RPMI8226 (cell line): ENCODE data around the gene FGFRL1.
A peak's percentile ranks its signal among the peaks of the same experiment; 100 is the strongest.
"Not testable (repeated sequence)": the region's sequence is repeated elsewhere in the genome, so short reads cannot be mapped to it uniquely, and the experiment has no call there.

Experiments used
- DNase-seq: peaks from one replicate; pipeline ENCODE4 v3.0.0-alpha.2; 2015

FGFRL1 gene

GRCh38 chr4:1041936-1042330, 30.5 kb downstream of the FGFRL1 start:
- no peak for DNase-seq

DNA sequence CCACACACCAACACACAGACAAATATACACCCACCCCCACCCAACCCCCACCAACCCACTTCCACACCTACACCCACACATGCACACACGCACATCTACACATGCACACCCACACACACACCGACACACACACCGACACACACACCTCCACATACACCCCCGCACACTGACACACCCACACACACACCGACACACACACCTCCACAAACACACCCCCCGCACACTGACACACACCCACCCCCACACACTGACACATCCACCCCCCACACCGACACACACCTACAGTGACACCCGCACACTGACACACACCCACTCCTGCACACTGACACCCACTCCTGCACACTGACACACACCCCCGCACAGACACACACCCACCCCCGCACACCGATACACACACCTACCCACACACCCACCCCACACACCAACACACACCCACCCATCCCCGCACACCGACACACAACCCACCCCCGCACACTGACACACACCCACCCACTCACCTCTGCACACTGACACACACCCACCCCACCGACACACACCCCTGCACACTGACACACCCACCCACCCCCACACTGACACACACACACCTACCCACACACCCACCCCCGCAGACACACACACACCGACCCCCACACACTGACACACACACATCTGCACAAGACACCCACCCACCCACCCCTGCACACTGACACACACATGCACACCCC, 31.1 kb downstream of the FGFRL1 start:
- DNase-seq: no peak

- DNase-seq: no peak
Measured at GRCh38 chr4:1043162-1043561, 31.7 kb downstream of the FGFRL1 start.

- no peak for DNase-seq
Measured at GRCh38 chr4:1043651-1044468, 32.4 kb downstream of the FGFRL1 start.

DNA sequence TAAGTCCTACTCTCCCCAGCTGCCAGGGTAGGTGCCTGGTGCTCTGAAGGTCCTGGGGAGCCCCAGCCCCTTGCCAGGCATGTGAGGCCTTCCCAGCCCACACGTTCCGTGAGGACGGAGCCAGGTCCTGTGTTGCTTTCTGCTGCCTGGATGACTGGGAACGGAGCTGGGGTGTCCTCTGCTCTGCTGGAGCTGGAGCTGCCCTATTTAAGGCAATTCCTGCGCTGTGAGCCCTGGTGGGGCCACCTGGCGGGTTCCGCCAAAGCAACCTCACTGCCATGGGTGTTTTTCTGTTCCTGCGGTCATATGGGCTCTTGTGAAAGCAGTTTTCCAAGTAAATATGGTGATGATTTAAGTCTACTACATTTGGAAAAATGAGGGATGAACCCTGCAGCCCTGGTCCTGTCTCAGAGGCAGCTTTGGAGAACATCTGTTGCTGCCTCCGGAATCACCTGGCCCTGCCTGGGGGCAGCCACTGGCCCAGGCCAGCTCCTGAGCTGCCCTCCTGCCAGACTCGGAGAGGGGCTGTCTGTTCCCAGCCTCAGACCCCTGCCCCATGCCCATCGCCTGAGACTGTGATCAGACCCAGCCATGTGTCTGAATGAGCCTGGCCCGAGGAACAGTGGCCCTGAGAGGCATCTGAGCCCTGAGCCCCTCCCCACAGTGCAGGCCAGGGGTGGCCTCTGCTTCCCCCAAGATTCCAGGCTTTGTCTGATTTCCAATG, 33.2 kb downstream of the FGFRL1 start:
- no peak for DNase-seq

DNA sequence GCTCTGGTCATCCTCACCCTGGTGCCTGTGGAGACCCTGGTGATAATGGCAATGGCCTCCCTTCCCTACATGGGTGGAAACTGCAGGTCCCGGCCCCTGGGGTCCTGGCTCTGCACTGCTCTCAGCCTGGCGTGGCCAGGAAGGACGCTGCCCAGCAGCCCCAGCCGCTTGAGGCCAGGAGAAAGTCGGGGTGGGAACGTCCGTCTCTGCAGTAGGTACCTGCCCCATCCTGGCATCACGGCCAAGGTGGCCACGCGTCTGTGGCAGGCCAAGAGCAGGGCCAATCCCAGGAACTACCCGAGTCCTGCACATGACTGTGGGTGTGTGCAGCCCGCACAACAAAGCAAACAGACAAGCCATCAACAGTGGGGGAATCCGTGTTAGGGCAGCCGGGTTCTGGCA, 33.8 kb downstream of the FGFRL1 start:
- no peak for DNase-seq

DNA sequence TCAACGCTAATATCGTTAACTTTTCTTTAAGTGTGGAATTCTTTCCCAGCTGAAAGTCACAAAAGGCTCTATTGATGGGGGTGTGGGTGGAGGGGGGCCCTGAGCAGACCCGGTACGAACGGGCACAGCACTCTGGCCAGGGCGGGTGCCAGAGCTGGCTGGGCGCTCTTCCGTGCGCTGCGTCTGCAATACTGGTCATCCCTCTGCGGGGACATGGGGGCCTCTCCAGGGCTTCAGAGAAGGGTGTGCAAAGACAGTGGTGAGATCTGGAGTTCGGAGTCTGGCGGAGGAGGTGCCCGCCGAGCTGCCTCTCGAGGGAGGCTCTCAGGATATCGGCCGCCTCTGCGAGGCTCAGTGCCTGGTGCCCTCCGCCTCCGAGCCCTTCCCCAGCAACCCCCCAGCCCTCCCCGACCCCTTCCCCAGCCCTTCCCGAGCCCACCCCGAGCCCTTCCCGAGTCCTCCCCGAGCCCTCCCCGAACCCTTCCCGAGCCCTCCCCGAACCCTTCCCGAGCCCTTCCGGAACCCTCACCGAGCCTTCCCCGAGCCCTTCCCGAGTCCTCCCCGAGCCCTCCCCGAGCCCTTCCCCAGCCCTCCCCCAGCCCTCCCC, 34.3 kb downstream of the FGFRL1 start:
- no peak for DNase-seq

DNA sequence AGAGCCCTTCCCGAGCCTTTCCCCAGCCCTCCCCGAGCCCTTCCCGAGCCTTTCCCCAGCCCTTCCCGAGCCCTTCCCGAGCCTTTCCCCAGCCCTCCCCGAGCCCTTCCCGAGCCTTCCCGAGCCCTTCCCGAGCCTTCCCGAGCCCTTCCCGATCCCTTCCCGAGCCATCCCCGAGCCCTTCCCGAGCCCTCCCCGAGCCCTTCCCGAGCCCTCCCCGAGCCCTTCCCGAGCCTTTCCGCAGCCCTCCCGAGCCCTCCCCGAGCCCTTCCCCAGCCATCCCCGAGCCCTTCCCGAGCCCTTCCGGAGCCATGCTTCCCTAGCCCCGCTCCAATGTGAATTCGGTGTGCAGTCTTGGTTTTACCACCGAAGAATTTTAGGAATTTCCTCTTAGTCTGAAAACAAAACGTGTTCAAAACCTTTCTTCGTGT, 35.2 kb downstream of the FGFRL1 start:
- DNase-seq: not testable (repeated sequence)

DNA sequence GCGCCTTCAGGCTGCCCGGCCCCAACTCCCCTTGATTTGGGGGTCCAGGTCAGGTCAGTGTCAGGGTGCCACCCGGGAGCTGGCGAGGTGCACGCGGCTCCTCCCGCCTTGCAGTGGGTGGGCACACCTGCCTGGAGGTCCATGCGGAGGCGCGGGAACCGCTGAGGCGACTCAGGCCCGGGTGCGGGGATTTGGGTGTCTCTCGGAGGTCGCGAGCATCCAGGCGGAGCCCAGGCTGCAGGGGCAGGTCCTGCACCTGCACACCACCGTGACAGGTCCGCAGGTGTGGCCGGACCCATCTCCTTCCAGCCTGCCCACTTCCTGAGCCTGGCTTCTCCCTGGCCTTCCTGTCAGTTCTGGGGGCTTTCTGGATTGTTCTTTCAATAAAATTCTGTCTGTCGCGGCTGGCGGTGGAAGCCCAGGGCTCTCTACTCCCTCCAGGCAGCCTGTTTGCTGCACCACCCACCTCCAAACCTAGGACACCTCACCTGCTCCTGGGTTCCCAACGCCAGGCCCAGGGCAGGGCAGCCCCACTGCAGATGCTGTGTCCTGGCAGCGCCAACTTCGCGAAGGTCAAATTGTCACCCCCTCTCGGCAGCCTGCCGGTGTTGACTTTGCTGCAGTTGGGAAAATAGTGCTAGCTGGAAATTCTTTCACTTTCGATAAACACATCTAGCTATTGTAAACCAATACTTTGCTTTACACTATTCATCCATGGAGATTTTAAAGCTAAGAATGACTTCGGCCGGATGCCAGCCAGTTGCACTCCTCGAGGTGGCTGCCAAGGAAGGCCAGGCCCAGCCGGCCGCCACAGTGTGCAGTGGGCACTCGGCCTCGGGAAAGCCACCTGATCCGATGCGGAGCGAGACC, 35.9 kb downstream of the FGFRL1 start:
- DNase-seq: peak; percentile 30

DNA sequence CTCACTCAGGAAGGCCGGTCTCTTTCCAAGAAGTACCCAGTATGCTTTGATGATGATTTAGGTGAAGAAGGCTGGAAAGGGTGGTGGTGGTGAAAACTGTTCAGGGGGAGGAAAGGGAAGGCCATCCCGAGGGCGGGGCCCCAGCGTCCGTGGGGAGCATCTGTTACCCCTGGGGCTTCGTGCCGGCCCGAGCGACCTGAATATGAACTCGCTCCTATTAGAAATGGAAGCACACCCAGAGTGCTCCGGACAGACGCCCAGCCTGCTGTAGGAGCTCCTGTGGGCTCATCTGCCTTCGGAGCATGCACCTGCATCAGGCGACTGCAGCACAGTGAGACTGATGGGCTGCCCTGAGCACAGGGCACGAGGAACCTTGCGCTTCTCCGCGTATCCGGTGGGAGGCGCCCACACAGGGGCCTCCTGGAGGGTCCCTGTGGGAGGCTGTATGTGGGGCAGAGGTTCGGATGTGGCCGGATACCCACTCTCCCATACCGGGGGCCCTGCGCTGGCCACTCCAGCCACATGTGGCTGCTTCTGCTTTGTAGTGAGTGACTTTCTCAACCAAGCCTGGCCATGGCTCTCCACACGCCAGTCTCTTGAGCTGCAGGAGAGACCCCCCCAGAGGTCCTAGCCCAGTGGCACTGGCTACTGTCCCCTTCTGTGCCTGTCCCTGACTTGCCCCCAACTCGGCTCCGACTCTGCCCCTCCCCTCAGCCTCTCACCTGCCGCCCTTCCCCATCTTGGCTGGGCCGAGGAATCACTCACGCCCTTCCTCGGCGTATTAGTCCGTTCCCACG, 36.7 kb downstream of the FGFRL1 start:
- DNase-seq: no peak

GRCh38 chr4:1048773-1049590, 37.6 kb downstream of the FGFRL1 start:
- no peak for DNase-seq

DNA sequence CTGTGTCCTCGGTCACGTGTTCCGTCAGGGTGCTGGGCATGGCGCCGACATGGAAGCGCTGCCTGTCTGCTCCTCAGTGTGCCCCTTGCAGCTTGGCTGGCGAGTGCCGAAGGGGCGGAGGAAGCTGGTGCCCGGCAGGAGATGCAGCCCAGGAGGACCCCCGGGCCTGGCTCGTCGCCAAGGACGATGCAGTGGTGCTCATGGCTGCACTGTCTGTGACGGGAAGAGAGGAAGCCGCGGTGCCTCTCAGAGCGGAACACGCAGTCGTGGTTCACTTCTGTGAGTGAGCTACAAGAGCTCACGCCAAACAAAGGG, 38.1 kb downstream of the FGFRL1 start:
- DNase-seq: no peak

DNA sequence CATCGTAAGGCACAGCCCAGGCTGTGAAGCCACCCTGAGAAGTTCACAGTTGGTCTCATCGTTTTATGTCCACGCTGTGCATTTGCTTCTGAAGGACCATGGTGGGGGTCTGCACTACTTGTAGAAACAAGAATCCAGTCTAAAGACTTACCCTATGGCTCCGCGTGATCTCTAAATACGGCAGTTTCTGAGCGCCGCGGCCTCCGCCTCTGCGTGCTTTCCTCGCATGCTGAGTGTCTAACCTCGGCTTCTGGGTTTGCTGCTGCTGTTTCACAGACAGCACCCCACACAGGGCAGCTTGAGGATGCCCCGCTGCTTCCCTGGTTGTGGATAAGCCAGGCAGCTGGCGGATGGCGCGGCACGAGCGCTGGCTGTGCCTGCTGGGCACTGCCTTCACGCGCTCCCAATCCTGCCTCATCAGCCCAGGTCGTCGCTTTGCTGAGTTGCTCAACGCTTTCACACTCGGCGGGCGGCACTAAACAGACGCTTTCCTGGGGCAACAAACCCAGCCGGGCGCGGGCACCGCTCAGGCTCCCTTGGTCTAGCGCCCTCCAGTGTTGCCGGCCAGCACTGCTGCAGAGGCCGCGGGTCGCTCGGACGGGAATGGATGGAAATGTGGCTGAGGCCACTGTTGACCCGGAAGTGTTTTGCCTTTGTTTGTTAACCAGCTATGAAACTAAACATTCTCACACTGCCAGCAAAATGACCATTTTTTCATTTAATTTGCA, 39.2 kb downstream of the FGFRL1 start:
- no peak for DNase-seq

GRCh38 chr4:1051472-1051871, 40.0 kb downstream of the FGFRL1 start:
- no peak for DNase-seq

DNA sequence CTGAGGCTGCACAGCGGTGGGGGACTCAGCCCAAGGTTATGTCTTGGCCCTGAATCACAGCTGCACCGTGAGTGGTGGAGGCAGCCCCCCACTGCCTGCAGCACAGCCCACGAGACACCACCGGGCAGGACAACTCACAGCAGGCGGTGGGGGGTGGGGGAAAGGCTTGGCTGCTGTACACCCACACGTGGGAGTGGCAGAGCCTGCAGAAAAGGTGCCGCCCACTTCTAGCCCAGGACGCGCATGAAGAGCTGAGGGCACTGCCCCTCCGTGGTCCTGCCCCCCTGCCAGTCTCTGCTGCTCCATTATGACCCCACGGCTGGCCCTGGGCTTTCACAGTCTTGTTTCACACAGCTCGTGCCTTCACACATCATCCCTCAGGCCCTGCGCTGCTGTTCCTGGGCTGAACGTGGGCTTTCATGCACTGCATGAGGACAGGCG, 40.8 kb downstream of the FGFRL1 start:
- DNase-seq: no peak

DNA sequence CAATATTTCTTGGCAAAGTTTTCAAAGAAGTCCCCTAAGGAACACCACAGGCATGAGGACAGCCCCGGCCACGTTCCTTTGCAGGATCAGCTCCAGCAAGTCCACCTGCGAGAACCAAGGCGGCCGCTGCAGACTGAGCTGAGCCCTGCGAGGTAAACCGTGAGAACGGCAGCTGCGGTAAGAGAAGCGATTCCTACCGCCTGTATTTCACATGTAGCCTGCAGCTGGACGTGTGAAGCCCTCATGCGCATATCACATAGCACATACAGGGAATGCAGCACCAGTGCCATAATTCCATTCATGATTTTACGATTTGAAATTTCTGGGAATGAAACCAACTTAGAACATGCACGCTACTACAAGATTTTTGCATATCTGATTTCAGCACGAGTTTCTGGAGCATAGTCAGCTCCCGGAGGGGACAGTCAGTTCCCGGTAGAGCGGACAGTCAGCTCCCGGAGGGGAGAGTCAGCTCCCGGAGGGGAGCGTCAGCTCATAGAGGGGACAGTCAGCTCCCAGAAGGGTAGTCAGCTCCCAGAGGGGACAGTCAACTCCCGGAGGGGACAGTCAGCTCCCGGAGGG, 41.7 kb downstream of the FGFRL1 start:
- no peak for DNase-seq

- DNase-seq: not testable (repeated sequence)
Measured at GRCh38 chr4:1053891-1054290, 42.5 kb downstream of the FGFRL1 start.

- DNase-seq: not testable (repeated sequence)
Measured at GRCh38 chr4:1054696-1055242, 43.3 kb downstream of the FGFRL1 start.

GRCh38 chr4:1055243-1055701, 43.8 kb downstream of the FGFRL1 start:
- not testable (repeated sequence) for DNase-seq
